ENCODE results near the gene LUC7L. TPM values are rescaled to one million over a fixed set of nuclear protein-coding genes. Genes with fewer than 3 reads are reported as not detected.

The LUC7L gene, protein sequence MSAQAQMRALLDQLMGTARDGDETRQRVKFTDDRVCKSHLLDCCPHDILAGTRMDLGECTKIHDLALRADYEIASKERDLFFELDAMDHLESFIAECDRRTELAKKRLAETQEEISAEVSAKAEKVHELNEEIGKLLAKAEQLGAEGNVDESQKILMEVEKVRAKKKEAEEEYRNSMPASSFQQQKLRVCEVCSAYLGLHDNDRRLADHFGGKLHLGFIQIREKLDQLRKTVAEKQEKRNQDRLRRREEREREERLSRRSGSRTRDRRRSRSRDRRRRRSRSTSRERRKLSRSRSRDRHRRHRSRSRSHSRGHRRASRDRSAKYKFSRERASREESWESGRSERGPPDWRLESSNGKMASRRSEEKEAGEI
- total RNA-seq, result 10 to 100 TPM; 54.8 to 65.4 TPM

DNA sequence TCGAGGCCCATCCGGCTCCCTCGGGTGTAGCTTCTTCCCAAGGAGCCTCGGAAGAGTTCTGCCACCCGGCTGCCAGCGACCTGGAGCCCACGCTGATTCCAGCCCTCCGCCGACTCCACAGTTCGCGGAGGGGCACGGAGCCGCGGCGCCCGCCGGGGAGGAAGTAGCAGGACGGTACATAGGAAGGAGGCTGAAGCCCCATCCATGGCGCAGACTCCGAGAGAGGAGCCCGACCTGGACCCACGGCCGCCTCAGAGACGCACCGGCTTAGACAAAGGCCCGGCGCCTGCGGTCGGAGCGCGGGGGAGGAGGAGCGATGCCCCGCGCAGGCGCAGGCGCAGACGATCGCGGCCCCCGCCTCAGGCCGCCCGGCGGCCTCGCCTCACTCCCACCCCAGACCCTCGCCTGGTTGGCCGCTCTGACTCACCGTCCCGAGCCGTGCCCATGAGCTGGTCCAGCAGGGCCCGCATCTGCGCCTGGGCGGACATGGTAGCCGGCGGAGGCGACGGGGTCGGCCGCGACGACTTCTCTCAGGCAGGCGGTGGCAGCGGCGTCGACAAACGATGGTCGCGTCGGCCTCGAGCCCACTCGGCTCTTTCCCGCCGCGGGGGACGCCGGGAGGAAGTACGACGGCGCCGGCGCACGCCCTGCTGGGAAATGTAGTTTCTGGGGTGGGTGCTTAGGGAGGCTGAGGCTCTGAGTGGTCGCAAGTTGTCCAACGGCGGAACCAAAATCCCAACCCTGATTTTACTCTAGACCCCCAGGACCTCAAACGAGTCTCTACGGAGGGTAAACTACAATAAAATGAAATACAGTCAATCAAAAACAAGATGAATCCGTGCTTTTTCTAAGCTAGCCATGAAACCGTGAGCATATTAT lies at the start of gene LUC7L:
TSS of gene LUC7L (minus strand) at position 598 of the 879 bp plus-strand sequence. CDS start at position 488, 110 bp downstream.
- Mint-ChIP-seq H3K4me1 (peaks cover 11% of the 10 kb centered on the region), H3K27ac (peak within 1 kb of the TSS; percentile 86), H3K9me3 (no peaks in the 10 kb centered on the region), H3K4me3 (peak within 1 kb of the TSS; percentile 89), H3K36me3 (ENCODE audit: low read depth) (peaks cover 43% of the 10 kb centered on the region), H3K27me3 (no peaks in the 10 kb centered on the region)
- ATAC-seq (replicated peaks), result peak; percentile 94

DNA sequence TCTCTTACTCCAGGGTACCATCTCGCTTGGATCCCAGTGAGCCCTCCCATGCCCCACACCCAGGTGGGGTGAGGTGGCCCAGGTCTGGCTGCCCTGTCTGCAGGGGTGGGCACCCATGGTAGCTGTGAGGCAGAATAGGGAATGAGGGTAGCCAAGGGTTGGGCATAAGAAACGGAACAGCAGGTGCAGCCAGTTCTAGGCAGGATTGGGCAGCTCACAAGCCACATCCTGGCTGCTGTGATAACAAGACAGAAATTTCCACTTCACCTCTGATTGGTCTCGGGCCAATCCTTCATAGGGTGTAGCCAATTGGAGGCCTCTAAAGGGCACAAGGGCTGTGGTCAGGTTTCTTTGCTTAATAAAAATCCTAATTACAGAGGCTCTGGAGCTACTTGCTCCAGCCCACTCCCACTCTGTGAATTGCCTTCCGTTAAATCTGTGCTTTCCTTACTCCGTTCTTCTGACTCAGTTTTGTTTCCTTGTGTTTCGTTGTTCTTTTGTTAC lies 49.7 kb upstream of the LUC7L start:
- H3K4me1 Mint-ChIP-seq, result no peaks in the 10 kb centered on the region
- no peak overlapping the region for H3K4me3 Mint-ChIP-seq
- H3K9me3 Mint-ChIP-seq, result no peaks in the 10 kb centered on the region
- H3K36me3 Mint-ChIP-seq (ENCODE audit: low read depth), result no peaks in the 10 kb centered on the region
- no peak overlapping the region for H3K27ac Mint-ChIP-seq
- peaks cover 3% of the 10 kb centered on the region for H3K27me3 Mint-ChIP-seq
- ATAC-seq (replicated peaks), result peak; percentile 37

DNA sequence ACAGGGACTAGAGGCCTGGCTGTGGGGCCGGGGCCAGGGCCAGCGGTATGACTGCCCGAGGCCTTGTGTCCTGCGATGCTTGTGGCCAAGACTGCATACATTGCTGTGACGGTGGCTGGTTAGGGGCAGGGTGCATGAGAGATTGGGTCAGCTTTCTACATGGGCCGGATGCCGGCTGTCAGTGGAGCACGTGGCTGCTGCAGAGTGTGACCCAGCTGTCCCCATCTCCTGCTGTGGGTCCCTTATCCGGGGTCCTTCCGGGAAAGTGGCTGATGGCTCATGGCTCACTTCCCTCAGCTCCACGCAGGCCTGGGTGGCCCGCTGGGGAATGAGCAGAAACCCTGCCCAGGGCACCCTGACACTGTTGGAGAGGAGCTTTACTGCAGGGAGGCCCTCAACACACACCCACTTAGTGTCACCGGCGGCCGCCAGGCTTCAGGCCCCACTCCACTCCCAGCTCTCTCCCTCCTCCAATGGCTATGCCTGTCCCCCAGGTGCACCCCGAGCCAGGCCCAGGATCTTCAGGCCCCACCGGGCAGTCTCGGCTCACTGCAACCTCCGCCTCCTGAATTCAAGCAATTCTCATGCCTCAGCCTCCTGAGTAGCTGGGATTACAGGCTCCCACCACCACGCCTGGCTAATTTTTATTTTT lies 47.3 kb upstream of the LUC7L start:
- Mint-ChIP-seq H3K36me3 (ENCODE audit: low read depth) (no peaks in the 10 kb centered on the region), H3K9me3 (no peaks in the 10 kb centered on the region), H3K27me3 (peaks cover 3% of the 10 kb centered on the region), H3K4me1 (no peaks in the 10 kb centered on the region), H3K4me3 (peak overlapping the region; percentile 50), H3K27ac (no peak overlapping the region)
- no peak for ATAC-seq (replicated peaks)

DNA sequence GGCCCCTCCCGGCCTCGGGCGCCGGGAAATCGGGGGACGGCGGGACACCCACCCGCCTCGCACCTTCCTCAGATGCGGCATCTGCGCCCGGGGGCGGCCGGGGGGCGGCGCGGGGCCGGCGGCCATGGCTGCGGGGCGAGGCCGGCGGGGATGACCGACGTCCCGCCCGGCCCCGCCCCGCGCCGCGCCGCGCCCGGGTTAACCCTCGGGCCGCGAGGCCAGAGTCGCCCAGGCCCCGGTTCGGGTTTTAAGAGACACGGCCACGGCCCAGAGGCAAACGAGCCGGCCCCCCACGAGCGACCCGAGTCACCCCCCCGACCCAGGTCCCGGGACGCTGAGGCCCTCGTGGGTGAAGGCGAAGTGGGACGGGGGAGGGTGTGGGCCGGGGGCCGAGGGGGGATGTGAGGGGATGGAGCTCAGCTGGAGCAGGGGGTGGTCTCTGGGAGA lies 46.6 kb upstream of the LUC7L start, which contains the start of gene RGS11:
TSS of gene RGS11 (minus strand) at position 159 of the 447 bp plus-strand sequence. CDS start at position 126, 33 bp downstream.
- Mint-ChIP-seq H3K27ac (no peak within 1 kb of the TSS), H3K4me1 (no peaks in the 10 kb centered on the region), H3K9me3 (no peaks in the 10 kb centered on the region), H3K27me3 (peaks cover 3% of the 10 kb centered on the region), H3K36me3 (ENCODE audit: low read depth) (no peaks in the 10 kb centered on the region), H3K4me3 (peak within 1 kb of the TSS; percentile 50)
- ATAC-seq (replicated peaks), result no peak

DNA sequence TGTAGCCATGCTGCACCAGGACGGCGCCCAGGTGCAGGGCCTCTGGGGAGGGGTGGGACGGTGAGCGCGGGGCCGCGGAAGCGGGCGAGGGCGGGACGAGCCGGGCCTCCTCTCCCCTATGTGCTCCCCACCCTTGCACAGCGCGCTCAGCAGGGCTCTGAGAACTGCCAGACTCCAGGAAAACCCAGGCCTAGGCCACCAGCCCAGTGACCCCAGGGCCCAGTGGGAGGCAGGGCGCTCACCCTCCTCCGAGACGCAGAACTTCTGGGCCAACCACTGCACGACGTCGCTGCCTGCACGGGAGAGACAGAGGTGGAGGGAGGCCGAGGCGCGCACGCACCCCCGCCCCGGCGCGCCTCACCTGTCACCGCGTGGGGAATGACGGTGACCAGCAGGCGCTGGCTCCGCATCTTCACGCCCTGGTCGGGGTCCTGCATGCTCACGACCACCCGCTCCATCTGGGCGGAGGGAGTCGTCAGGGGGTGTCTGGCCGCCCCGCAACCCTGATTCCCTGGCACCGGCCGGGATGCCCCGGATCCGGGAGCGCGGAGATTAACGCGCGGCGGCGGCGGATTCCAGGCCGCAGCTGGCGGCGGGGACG lies 45.9 kb upstream of the LUC7L start:
- peak; percentile 36 for ATAC-seq (replicated peaks)

DNA sequence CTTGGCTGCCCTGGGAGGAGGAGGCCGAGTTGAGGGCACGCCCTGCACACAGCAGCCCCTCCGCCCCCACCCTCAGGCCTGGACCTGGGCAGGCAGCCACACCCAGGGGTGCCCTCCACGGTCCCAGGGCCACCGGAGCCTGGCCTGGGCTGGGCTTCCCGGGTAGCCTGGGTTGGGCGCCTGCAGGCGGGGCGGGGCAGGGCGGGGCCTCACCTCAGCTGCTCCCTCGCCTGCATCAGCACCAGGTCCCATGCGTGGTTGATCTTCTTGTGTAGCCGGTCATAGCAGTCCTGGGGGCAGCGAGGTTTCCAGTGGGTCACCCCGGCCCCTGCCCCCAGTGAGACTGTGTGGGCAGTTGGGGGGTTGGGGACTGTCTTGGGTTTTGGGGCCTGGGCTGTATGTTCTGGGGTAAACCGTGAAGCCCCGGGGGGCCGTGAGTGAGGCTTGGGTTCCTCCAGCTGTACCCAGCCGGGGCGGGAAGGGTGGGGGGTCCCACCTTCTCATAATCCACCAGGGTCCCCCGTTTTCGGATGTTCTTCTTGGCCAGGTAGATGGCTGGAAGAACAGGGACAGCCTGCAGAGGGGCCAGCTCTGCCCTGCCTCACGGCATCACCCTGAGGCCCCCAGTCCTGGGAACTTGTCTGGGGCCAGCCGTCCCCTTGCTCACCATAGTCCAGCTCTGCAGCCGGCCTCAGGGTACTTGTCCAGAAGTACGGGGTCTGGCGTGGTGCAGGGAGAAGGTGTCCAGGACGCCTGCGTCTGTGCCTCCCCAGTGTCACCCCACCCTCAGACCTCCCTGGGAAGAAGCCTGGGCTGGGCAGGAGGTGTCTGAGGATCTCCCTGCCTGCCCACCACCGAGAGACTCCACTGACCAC lies 44.5 kb upstream of the LUC7L start:
- peak; percentile 37 for ATAC-seq (replicated peaks)
- Mint-ChIP-seq H3K4me1 (no peaks in the 10 kb centered on the region), H3K9me3 (no peaks in the 10 kb centered on the region), H3K27me3 (peaks cover 3% of the 10 kb centered on the region), H3K27ac (no peak overlapping the region), H3K36me3 (ENCODE audit: low read depth) (no peaks in the 10 kb centered on the region), H3K4me3 (no peak overlapping the region)

More for the DNA sequence above, 45.9 kb upstream of the LUC7L start:
- Mint-ChIP-seq H3K27me3 (peaks cover 3% of the 10 kb centered on the region), H3K9me3 (no peaks in the 10 kb centered on the region), H3K27ac (no peak overlapping the region), H3K36me3 (ENCODE audit: low read depth) (no peaks in the 10 kb centered on the region), H3K4me1 (no peaks in the 10 kb centered on the region), H3K4me3 (no peak overlapping the region)

DNA sequence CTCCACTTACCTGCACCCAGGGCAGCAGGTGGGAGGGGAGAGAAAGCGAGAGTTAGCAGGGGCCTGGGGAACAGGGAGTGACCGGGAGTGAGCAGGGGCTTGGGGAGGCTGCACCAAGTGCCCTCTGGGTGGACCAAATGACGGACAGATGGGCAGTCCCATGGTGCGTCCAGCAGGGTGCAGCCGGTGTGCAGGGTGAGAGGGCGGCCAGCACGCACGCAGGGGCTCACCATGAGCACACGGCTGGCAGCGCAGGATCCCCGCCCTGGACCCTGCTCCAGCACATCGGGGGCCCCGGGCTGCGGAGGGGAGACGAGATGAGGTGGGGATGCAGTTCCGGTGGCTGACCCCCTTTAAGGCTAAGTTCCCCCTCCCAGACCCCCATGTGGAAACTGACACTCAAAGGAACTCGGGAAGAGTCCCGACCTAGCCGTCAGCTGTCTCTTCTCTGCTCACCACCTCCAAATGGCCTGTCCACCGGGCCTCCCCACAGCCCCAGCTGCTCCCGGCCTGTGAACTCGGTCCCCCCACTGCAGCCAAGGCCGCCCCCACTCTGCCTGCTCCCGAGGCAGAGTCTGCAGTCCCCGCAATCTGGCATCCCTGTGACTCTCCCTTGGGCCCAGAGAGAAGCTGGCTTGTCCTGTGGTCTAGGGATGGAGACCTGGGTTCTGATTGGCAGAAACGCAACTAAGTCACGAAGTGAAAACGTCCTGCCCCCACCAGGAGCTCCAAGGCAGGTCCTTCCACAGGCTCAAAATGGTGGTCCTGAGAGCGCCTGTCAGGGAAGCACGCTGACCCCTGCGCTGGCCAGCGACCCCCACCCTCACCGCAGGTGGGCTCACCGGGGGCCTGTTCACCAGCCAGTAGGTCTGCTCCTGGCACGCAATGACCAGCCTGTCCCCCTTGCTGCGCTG lies 43.6 kb upstream of the LUC7L start:
- Mint-ChIP-seq H3K9me3 (no peaks in the 10 kb centered on the region), H3K27ac (no peak overlapping the region), H3K4me3 (no peak overlapping the region), H3K36me3 (ENCODE audit: low read depth) (no peaks in the 10 kb centered on the region), H3K27me3 (peaks cover 3% of the 10 kb centered on the region), H3K4me1 (no peaks in the 10 kb centered on the region)
- ATAC-seq (replicated peaks), result no peak

DNA sequence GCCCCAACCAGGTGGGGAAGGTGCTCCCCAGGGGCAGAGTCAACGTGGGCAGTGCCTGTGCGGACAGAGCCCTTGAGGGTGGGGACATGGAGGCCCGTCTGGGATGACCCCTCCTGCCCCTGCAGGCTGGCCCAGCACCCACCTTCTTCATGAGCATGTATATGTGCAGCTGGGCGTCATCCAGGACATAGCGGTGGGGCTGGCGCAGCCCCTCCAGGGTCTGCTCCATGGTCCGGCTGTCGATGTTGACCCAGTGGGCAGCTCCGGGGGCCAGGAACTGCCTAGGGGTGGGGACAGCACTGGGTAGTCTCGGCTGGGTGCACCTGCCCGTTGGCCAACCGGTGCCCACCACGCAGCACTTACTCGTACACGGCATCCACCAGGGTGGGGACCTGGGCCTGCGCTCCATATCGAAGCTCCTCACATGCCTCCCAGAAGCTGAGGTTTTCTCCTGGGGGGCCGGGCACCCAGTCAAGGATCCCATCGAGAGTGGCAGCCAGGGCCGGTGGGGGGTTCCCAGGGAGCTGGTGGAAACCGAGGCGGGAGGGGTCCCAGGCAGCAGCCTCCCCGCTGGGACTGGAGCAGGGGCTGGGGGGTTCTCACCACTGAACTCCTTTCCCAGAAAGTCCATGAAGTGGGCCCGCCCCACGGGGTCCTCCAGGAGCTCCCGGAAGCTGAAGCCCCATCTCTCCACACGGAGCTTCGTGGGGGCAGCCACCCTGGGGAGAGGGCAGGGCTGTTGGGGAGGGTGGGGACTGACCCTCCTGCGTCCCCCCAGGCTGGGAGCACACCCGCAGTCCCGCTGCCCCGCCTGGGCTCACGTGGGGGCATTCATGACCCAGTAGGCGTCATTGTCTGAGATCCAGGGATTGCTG lies 41.4 kb upstream of the LUC7L start:
- Mint-ChIP-seq H3K4me1 (no peaks in the 10 kb centered on the region), H3K9me3 (no peaks in the 10 kb centered on the region), H3K27ac (no peak overlapping the region), H3K27me3 (no peaks in the 10 kb centered on the region), H3K4me3 (no peak overlapping the region), H3K36me3 (ENCODE audit: low read depth) (no peaks in the 10 kb centered on the region)
- no peak for ATAC-seq (replicated peaks)

DNA sequence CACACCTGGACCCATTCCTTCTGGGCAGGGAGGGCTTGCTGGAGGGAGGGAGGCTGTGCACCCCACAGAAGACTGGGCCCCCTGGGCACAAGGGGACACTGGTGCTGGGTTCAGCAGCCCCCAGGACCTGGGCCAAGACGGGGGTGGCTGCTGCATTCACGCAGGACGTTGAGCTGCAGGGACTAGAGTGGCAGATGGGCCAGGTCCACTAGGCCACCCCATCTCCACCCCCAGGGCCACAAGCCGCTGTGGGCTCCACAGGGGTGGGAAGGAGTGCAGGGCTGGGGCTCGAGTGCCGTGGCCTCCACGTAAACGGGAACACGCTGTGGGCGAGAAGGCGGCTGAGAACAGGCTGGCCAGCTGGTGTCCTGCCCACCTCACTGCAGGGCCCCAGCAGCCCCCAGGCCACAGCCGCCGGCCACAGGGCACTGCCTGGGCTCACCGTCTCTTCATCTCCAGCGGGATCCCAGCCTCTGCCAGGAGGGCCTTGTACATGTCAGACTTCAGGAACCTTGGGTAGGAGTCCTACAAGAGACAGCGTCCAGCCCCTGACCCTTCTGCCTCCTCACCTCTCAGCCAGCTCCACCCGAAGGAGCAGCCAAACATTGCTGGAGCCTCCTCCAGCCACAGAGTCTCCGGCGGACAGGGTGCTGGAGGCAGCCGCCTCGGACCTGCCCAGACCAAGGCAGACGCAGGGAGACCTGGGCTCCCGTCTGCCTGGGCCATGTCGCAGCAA lies 40.0 kb upstream of the LUC7L start:
- H3K9me3 Mint-ChIP-seq, result no peaks in the 10 kb centered on the region
- ATAC-seq (replicated peaks), result no peak
- no peaks in the 10 kb centered on the region for H3K4me1 Mint-ChIP-seq
- H3K4me3 Mint-ChIP-seq, result no peak overlapping the region
- no peaks in the 10 kb centered on the region for H3K36me3 Mint-ChIP-seq (ENCODE audit: low read depth)
- H3K27ac Mint-ChIP-seq, result no peak overlapping the region
- H3K27me3 Mint-ChIP-seq, result no peaks in the 10 kb centered on the region

DNA sequence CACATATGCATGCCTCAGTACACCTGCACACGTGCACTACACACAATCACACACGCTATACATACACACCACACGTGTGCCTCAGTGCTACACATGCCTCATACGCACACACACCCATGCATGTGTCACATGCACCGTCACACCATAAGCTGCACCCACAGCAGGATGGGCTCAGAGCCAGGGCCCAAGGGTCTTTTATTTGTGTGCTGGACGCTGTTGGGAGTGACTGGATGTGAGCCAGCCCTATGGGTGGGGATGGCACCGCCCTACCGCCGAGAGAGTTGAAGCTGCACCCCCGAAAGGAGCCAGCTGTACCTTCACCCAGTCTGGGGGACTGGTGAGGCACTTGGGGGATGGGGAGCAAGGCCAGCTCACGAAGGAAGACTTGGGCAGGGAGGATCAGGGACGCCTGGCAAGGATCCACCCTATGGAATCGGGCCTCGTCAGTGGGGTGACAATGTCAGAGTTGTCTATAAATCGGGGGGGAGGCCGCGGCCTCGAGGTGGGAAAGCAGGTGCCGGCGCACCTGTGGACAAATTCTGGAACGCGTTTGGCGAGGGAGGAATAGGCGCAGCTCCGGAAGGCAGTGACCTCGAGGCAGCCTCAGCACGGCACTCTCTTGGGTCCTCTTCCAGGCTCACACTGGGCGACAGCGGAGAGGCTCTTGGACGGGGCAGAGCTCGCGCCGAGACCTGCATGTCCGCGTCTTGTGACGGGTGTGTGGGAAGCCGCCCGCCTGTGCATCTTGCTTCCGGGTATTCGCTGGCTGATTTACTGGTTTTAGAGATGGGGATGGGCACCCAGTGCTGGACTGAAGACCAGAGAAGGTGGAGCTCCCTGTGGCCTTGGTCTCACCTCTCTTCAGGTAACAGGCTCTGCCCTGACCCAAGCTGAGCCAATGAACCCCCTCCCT lies 39.1 kb upstream of the LUC7L start:
- no peak overlapping the region for H3K4me3 Mint-ChIP-seq

More for the DNA sequence above, 39.1 kb upstream of the LUC7L start:
- H3K36me3 Mint-ChIP-seq (ENCODE audit: low read depth), result no peaks in the 10 kb centered on the region
- no peaks in the 10 kb centered on the region for H3K27me3 Mint-ChIP-seq
- H3K27ac Mint-ChIP-seq, result no peak overlapping the region
- H3K4me1 Mint-ChIP-seq, result no peaks in the 10 kb centered on the region
- no peak for ATAC-seq (replicated peaks)
- H3K9me3 Mint-ChIP-seq, result no peaks in the 10 kb centered on the region
